GM21717 (cell line): ENCODE measurements around the gene MUC3A.
"Not testable (repeated sequence)": the region's sequence is repeated elsewhere in the genome, so short reads cannot be mapped to it uniquely, and the experiment has no call there.

ENCODE experiments used
- ATAC-seq: cut with Tn5 transposase; IDR thresholded peaks from one replicate; pipeline ENCODE4 v1.9.1; 2021; ENCODE audit warnings: mild to moderate bottlenecking, moderate library complexity; ENCODE audit not compliant: unreplicated experiment

Gene MUC3A

GRCh38 chr7:100949227-100949932 is at the start of gene MUC3A:
Gene MUC3A, plus strand, starts transcription at chr7:100949534. Its CDS starts 91 bp downstream, at chr7:100949625.
- no peak for ATAC-seq

GRCh38 chr7:100900978-100901377 is 48.4 kb upstream of the MUC3A start:
- ATAC-seq, result no peak

- ATAC-seq, result no peak
Measured at GRCh38 chr7:100901921-100902332, 47.4 kb upstream of the MUC3A start.

DNA sequence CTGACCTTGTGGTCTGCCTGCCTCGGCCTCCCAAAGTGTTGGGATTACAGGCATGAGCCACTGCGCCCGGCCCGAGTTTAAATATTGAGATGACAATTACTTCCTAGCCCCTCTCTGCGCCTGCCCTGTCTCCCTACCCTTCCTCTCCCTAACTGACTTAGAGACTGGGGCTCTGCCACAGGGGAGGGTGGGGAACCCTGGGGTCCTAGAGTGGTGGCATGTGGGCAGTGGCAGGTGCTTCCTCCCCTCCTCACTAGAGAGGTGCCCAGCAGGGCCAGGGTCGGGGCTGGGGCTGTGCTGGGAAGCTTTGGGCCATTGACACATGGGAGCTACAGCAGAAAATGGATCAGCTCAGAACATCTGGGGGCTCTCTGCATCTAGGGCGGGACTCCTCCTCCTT is 46.7 kb upstream of the MUC3A start:
- no peak for ATAC-seq

GRCh38 chr7:100908512-100908911 is 40.8 kb upstream of the MUC3A start:
- ATAC-seq, result no peak

DNA sequence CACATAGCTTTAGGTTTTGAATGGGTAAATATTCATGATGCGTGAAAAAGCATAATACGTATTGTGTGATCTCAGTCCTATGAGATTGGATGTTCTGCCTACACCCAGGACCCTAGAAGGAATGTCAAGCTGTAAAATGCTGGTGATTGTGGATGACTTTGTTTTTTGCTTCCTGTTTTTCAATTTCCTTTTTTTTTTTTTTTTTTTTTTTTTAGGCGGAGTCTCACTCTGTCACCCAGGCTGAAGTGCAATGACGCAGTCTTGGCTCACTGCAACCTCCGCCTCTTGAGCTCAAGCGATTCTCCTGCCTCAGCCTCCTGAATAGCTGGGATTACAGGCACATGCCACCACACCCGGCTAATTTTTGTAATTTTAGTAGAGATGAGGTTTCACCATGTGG is 38.9 kb upstream of the MUC3A start:
- ATAC-seq, result not testable (repeated sequence)

GRCh38 chr7:100911484-100911883 is 37.9 kb upstream of the MUC3A start:
- ATAC-seq, result no peak

DNA sequence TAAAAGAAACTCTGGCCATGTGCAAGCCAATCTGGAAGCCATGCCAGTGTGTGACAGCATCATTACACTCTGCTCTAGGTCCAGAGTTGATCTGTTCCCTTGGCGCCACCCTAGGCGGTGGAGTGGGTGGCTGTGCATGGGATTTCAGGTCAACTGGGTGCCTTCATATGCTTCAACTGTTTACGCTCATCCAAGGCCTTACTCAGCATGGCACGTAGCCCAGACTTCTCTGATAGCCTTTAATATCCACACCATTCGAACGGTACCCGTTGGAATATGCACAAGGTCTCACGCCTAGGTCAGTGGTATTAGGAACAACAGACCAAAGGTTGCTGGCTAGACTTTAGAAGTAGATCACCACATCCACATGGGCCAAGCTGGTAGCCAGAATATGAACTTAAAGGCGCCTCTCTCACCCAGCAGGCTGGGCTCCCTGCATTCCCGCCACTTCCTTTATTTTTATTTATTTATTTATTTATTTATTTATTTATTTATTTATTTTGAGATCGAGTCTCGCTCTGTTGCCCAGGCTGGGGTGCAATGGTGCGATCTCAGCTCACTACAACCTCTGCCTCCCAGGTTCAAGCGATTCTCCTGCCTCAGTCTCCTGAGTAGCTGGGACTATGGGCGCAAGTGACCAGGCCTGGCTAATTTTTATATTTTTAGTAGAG is 35.0 kb upstream of the MUC3A start:
- no peak for ATAC-seq

DNA sequence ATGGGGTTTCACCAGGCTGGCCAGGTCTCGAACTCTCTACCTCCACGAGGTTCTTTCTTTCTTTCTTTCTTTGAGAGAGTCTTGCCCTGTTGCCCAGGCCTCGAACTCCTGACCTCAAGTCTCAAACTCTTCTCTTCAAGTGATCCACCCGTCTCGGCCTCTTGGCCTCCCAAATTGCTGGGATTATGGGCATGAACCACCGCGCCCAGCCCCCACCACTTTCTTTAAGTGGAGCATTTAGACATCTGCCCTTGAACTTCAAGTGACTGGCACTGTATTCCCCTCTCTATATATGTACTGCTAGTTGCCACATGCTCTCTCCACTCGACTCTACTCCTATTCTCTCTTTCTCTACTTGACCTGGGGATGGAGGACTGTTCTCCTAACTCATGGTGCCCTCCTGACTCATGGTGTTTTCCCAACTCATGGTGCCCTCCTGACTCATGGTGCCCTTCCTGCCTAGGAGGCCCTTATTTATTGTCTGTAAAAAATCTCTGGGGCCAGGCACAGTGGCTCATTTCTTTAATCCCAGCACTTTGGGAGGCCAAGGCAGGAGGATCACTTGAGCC is 34.4 kb upstream of the MUC3A start:
- no peak for ATAC-seq

GRCh38 chr7:100919335-100919734 is 30.0 kb upstream of the MUC3A start:
- not testable (repeated sequence) for ATAC-seq

- ATAC-seq, result not testable (repeated sequence)
Measured at GRCh38 chr7:100919779-100920437, 29.4 kb upstream of the MUC3A start.

GRCh38 chr7:100921039-100921438 is 28.3 kb upstream of the MUC3A start:
- ATAC-seq, result no peak

GRCh38 chr7:100923616-100924015 is 25.7 kb upstream of the MUC3A start:
- not testable (repeated sequence) for ATAC-seq

- ATAC-seq, result no peak
Measured at GRCh38 chr7:100929808-100930174, 19.5 kb upstream of the MUC3A start.

DNA sequence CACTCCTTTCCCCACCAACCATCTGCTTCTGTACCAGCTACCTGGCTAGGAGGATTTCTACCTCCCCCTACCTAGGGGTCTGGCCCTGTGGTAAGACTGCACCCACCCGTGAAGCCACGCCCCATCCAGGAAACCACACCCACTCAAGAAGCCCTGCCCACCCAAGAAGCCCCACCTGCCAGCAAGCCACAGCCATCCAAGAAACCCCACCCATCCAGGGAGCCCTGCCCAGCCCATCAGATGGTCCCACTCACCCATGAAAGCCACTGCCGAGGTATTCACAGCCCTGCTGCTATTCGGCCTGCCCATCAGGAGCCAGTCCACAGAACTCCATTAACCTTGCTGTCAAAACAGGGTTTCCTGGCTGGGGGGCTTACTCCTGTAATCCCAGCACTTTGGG is 15.6 kb upstream of the MUC3A start:
- ATAC-seq, result no peak

- not testable (repeated sequence) for ATAC-seq
Measured at GRCh38 chr7:100935381-100935780, 14.0 kb upstream of the MUC3A start.

DNA sequence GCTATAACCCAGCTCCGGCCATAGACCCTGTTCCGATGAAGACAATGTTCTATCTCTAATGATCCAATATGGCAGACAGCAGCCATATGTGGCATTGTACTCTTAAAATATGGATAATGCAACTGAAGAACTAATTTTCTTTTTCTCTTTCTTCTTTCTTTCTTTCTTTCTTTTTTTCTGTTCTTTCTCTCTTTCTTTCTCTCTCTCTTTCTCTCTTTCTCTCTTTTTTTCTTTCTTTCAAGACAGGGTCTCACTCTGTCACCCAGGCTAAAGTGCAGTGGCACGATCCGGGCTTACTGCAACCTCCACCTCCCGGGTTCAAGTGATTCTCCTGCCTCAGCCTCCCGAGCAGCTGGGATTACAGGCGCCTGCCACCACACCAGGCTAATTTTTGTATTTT is 13.2 kb upstream of the MUC3A start:
- not testable (repeated sequence) for ATAC-seq

DNA sequence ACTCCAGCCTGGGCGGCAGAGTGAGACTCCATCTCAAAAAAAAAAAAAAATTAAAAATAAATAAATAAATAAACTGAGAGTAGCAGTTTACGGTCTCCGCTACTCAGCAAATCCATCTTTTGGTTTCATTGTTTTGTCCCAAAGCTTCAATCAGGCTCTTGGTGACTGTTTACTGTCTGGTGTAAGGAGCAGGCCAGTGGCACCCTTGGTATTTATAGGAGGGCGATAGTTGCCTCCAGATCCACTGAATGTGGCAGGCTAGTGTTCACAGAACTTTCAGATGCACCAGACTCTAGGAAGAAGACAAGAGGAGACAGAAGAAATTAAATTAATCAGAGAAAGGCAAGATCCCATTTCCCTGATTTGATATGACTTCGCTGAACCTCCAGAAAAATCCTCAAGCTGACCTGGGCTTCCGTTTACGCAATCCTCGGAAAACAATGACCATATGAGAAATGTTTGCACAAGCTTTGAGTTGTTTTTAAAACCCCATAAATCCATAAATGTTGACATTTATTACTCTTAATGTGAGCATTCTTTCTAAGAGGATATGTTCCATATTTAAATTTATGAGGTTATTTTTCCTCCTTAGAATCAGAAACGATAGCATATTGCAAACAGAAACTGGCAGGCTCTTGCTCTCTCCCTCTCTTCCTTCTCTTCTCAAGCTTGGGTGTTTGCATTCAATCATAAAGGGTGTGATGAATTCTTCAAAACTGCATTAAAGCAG is 7.1 kb upstream of the MUC3A start:
- no peak for ATAC-seq

DNA sequence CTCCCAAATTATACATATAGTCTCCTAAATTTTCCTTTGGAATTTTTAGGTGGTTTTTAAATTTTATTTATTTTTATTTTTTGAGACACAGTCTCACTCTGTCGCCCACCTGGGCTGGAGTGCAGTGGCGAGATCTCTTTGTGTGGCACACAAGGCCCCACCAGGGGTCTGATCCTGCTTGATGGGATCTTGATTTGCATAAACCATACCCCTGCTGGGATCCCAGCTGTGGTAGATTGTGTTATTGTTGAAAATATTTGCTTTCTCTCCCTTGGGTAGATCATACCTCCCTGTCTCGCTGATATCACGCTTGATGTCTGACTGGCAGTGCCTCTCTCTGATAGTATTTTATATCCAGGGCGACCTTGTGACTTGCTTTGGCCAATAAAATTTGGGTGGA is 5.6 kb upstream of the MUC3A start:
- no peak for ATAC-seq

- ATAC-seq, result no peak
Measured at GRCh38 chr7:100944138-100944537, 5.2 kb upstream of the MUC3A start.

DNA sequence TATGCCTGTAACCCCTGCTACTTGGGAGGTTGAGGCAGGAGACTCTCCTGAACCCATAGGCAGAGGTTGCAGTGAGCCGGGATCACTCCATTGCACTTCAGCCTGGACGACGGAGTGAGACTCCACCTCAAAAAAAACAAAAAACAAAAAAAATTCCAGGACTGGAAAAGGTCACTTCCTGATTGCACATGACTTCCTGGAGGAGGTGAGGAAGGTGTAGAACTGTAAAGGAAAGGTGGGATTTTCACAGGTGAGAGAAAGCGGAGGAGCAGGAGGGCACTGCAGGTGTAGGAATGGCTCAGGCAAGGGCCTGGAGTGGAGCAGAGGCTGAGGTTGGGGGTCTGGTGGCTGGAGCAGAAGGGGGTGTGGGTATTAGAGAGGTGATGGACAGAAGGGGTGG is 3.2 kb upstream of the MUC3A start:
- no peak for ATAC-seq
